WTC11 (cell line): Measurements from ENCODE around the gene ZNF620.

ENCODE experiments used
- ATF2 ChIP-seq: sonication (generic); formaldehyde crosslinking; IDR thresholded peaks from 2 replicates; pipeline ENCODE4 v1.8.1; 2022; ENCODE audit warnings: low read depth, missing genetic modification reagents, borderline replicate concordance
- ATF3 ChIP-seq: sonication (generic); formaldehyde crosslinking; conservative IDR thresholded peaks from 2 replicates; pipeline ENCODE4 v1.8.1; 2022; ENCODE audit warnings: mild to moderate bottlenecking, missing genetic modification reagents
- CTCF ChIP-seq: fragments of 200-600 bp; IDR thresholded peaks from 2 replicates; pipeline ENCODE4 v1.8.0; 2022; ENCODE audit warnings: antibody characterized with exemption
- FOXP1 ChIP-seq: sonication (generic); formaldehyde crosslinking; IDR thresholded peaks from 2 replicates; pipeline ENCODE4 v1.8.0; 2022; ENCODE audit warnings: missing genetic modification reagents, mild to moderate bottlenecking, moderate library complexity, borderline replicate concordance
- FOXP4 ChIP-seq: sonication (generic); formaldehyde crosslinking; IDR thresholded peaks from 2 replicates; pipeline ENCODE4 v1.8.0; 2022; ENCODE audit warnings: mild to moderate bottlenecking, missing genetic modification reagents
- HMGXB4 ChIP-seq: sonication (generic); formaldehyde crosslinking; IDR thresholded peaks from 2 replicates; pipeline ENCODE4 v1.8.1; 2023; ENCODE audit warnings: mild to moderate bottlenecking, moderate library complexity, missing genetic modification reagents
- IRF2 ChIP-seq: sonication (generic); formaldehyde crosslinking; IDR thresholded peaks from 2 replicates; pipeline ENCODE4 v1.8.0; 2022; ENCODE audit warnings: low read depth, missing genetic modification reagents, borderline replicate concordance
- KAT7 ChIP-seq: sonication (generic); formaldehyde crosslinking; IDR thresholded peaks from 2 replicates; pipeline ENCODE4 v1.8.1; 2023; ENCODE audit warnings: missing genetic modification reagents, mild to moderate bottlenecking, borderline replicate concordance
- MAX ChIP-seq: sonication (generic); formaldehyde crosslinking; IDR thresholded peaks from 2 replicates; pipeline ENCODE4 v1.8.0; 2022; ENCODE audit warnings: mild to moderate bottlenecking, missing genetic modification reagents
- MLX ChIP-seq: sonication (generic); formaldehyde crosslinking; IDR thresholded peaks from 2 replicates; pipeline ENCODE4 v1.8.1; 2023; ENCODE audit warnings: mild to moderate bottlenecking, missing genetic modification reagents, moderate library complexity
- NR2C2 ChIP-seq: sonication (generic); formaldehyde crosslinking; IDR thresholded peaks from 2 replicates; pipeline ENCODE4 v1.8.0; 2022; ENCODE audit warnings: mild to moderate bottlenecking, missing genetic modification reagents
- ZNF219 ChIP-seq: sonication (generic); formaldehyde crosslinking; IDR thresholded peaks from 2 replicates; pipeline ENCODE4 v1.8.0; 2023; ENCODE audit warnings: missing genetic modification reagents, mild to moderate bottlenecking, borderline replicate concordance
- ZNF263 ChIP-seq: sonication (generic); formaldehyde crosslinking; IDR thresholded peaks from 2 replicates; pipeline ENCODE4 v1.8.1; 2022; ENCODE audit warnings: low read depth, mild to moderate bottlenecking, moderate library complexity, missing genetic modification reagents
- ZSCAN18 ChIP-seq: fragments of 250-450 bp; sonication (Bioruptor Pico); IDR thresholded peaks from 2 replicates; pipeline ENCODE4 v2.1.2; 2022; ENCODE audit warnings: mild to moderate bottlenecking, moderate library complexity

- TF ChIP-seq MLX (CRISPR knock-in tag): no peak
- TF ChIP-seq HMGXB4: no peak
- TF ChIP-seq FOXP1: no peak
- no peak for TF ChIP-seq CTCF
- no peak for TF ChIP-seq ZSCAN18
- TF ChIP-seq KAT7 (CRISPR knock-in tag): no peak
- TF ChIP-seq IRF2 (CRISPR knock-in tag): no peak
- TF ChIP-seq ZNF219 (CRISPR knock-in tag): no peak
- no peak for TF ChIP-seq ATF2 (CRISPR knock-in tag)
- TF ChIP-seq ATF3: no peak
- TF ChIP-seq ZNF263 (CRISPR knock-in tag): no peak
- no peak for TF ChIP-seq MAX (CRISPR knock-in tag)
- TF ChIP-seq NR2C2 (CRISPR knock-in tag): no peak
- TF ChIP-seq FOXP4 (CRISPR knock-in tag): no peak
Observed at GRCh38 chr3:40511031-40511718, 5.3 kb downstream of the ZNF620 start.
